ENCODE data around the gene CHN2. TPM values are rescaled to one million over a fixed set of nuclear protein-coding genes. Genes with fewer than 3 reads are reported as not detected.

CHN2 gene
- total RNA-seq, 2 experiments from 2014 or later = 1.7 to 1.8 TPM

DNA sequence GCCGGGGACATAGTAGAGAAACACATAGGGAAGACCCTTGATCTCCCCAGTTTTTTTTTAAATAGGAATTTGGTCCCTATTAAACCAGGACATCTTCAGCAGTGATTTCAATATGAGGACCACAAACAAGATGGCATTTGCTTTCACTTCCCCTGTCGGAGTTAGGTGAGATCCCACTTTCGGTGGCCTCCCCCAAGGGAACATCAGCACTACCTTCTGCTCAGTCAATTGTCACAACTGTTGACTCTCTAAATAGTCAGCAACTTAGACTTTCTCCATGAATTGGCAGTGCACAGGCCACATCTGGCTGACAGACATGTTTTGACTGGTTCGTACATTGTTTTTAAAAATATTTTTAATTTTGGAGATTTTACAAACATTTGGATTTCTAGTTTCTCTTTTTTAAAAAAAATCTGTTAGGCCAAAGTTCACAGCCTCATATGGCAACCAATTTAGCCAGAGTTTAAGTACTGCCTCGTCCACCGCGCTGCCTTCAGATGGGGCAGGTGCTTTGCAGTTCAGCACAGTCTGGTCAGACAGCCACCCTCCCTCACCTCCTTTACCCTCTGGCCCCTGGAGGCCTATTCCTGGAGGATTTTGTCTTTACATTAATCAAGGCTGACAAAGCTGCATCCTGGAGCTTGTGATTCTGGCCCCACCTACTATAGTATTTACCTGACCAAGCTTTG, 229.9 kb downstream of the CHN2 start:
- ChIA-PET CTCF (interaction anchor here (1.2 kb wide), 1 partner anchor 502 kb away, joined by 3 read pairs; no protein-coding TSS in a partner anchor), POLR2A (no interaction called here)
- no peak overlapping the region for H3K27ac Mint-ChIP-seq
- no peaks in the 10 kb centered on the region for H3K9me3 Mint-ChIP-seq
- DNase-seq (no peak), ATAC-seq (no peak)
- no peaks in the 10 kb centered on the region for H3K36me3 Mint-ChIP-seq (ENCODE audit: low read depth)
- H3K4me3 Mint-ChIP-seq = no peak overlapping the region
- intact Hi-C loops (cut with micrococcal nuclease) = no loop called here
- H3K4me1 Mint-ChIP-seq (ENCODE audit: low read depth) = no peaks in the 10 kb centered on the region
- TF ChIP-seq, protein P1, sequence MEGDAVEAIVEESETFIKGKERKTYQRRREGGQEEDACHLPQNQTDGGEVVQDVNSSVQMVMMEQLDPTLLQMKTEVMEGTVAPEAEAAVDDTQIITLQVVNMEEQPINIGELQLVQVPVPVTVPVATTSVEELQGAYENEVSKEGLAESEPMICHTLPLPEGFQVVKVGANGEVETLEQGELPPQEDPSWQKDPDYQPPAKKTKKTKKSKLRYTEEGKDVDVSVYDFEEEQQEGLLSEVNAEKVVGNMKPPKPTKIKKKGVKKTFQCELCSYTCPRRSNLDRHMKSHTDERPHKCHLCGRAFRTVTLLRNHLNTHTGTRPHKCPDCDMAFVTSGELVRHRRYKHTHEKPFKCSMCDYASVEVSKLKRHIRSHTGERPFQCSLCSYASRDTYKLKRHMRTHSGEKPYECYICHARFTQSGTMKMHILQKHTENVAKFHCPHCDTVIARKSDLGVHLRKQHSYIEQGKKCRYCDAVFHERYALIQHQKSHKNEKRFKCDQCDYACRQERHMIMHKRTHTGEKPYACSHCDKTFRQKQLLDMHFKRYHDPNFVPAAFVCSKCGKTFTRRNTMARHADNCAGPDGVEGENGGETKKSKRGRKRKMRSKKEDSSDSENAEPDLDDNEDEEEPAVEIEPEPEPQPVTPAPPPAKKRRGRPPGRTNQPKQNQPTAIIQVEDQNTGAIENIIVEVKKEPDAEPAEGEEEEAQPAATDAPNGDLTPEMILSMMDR (IDR thresholded peaks at IDR 0.05) = no peak
- no peaks in the 10 kb centered on the region for H3K27me3 Mint-ChIP-seq

DNA sequence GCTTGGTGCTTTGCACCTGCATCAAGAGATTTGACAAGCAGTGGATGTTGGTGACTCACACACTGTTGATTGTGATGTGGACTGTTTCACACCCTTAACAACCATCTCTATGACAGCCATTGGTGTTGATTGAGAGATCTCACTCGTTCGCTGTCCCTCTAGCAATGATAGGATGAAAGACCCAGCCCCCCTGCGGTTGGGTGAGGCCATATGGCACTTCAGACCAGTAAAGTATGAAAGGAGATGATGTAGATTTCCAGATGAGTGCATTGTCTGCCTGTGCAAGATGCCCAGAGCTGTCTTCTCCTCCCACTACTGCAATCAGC, 230.4 kb downstream of the CHN2 start:
- ATAC-seq (no peak), DNase-seq (no peak)
- H3K36me3 Mint-ChIP-seq (ENCODE audit: low read depth) = no peaks in the 10 kb centered on the region
- TF ChIP-seq, protein P1 (IDR thresholded peaks at IDR 0.05) = no peak
- H3K4me1 Mint-ChIP-seq (ENCODE audit: low read depth) = no peaks in the 10 kb centered on the region
- no peak overlapping the region for H3K27ac Mint-ChIP-seq
- ChIA-PET POLR2A (no interaction called here), CTCF (no interaction called here)
- intact Hi-C loops (cut with micrococcal nuclease) = no loop called here
- no peaks in the 10 kb centered on the region for H3K27me3 Mint-ChIP-seq
- H3K4me3 Mint-ChIP-seq = no peak overlapping the region
- H3K9me3 Mint-ChIP-seq = no peaks in the 10 kb centered on the region

DNA sequence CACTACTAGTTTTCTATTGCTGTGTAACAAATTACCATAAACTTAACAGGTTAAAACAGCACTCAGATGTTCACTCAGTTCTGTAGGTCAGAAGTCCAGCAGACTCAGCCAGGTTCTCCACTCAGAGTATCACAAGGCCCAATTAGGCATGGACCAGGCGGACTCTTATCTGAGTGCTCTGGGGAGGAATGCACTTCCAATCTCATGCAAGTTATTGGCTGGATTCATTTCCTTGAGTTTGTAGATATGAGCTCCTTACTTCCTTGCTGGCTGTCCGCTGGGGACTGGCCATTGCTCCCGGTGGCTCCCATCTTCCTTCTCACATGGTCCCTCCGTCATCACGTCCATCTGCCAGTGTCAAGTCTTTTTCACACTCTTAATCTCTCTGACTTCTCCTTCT, 232.0 kb downstream of the CHN2 start:
- Mint-ChIP-seq H3K4me1 (ENCODE audit: low read depth) (no peaks in the 10 kb centered on the region), H3K4me3 (no peak overlapping the region), H3K36me3 (ENCODE audit: low read depth) (no peaks in the 10 kb centered on the region), H3K27me3 (no peaks in the 10 kb centered on the region), H3K27ac (no peak overlapping the region), H3K9me3 (no peaks in the 10 kb centered on the region)
- POLR2A ChIA-PET = no interaction called here
- TF ChIP-seq, protein P1 (IDR thresholded peaks at IDR 0.05) = no peak
- ATAC-seq (no peak), DNase-seq (no peak)
- CTCF ChIA-PET = no interaction called here
- intact Hi-C loops (cut with micrococcal nuclease) = no loop called here

DNA sequence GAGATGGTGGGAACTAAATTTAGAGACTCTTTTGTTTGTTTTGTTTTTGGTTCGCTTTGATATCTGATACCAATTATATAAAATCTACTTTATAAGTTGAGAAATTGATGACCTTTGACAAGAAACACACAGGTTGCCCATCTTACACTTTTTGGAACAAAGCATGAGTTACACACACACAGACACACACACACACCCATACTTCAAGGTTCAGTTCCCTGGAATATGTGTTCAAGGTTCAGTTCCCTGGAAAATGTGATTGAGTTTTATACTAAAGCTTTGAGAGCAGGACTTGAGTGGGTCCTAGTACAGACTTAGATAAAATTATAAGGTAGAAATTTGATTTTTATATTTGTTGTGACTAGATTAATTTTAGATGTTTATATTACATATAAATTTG, 234.8 kb downstream of the CHN2 start:
- TF ChIP-seq, protein P1 (IDR thresholded peaks at IDR 0.05) = no peak
- no peak overlapping the region for H3K27ac Mint-ChIP-seq
- CTCF ChIA-PET = interaction anchor here (0.8 kb wide), 1 partner anchor 59 kb away, joined by 3 read pairs; no protein-coding TSS in a partner anchor

DNA sequence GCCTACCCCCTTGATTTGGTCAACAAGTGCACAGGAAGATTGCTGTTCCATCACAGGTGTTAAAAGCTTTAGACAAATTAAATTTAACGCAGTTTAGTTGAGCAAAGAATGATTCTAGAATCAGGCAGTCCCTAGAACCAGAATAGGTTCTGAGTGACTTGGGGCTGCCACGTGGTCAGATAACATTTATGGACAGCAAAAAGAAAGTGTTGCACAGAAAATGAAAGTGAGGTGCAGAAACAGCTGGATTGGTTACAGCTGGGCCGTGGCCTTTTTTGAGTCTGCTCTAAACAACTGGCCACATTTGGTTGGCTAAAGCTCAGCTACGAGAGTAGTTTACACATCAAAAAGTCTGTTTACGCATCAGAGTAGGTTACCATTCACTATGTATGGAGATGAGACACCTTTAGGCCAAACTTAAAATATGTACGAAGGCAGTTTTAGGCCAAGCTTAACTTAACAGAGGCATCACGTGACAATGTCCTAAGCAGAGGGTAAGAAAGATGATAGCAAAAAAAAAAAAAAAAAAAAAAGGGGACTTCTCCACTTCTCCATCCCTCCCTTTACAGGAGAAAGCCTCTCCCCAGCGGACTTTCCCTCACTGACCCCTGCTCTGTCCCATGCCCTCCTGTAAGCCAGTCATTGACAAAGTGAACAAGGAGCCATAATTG, 235.8 kb downstream of the CHN2 start:
- Mint-ChIP-seq H3K27ac (no peak overlapping the region), H3K4me1 (ENCODE audit: low read depth) (peaks cover 4% of the 10 kb centered on the region), H3K9me3 (no peaks in the 10 kb centered on the region), H3K27me3 (no peaks in the 10 kb centered on the region), H3K36me3 (ENCODE audit: low read depth) (no peaks in the 10 kb centered on the region), H3K4me3 (no peak overlapping the region)
- ChIA-PET CTCF (interaction anchor here (0.8 to 1.0 kb wide), 2 partner anchors 21 to 58 kb away, joined by 3 read pairs; no protein-coding TSS in a partner anchor), POLR2A (no interaction called here)
- no peak for DNase-seq
- TF ChIP-seq, protein P1 (IDR thresholded peaks at IDR 0.05) = no peak
- intact Hi-C loops (cut with micrococcal nuclease) = no loop called here
- ATAC-seq = no peak

More for the DNA sequence above, 234.8 kb downstream of the CHN2 start:
- Mint-ChIP-seq H3K9me3 (no peaks in the 10 kb centered on the region), H3K27me3 (no peaks in the 10 kb centered on the region), H3K4me1 (ENCODE audit: low read depth) (peaks cover 4% of the 10 kb centered on the region), H3K4me3 (no peak overlapping the region), H3K36me3 (ENCODE audit: low read depth) (no peaks in the 10 kb centered on the region)
- POLR2A ChIA-PET = no interaction called here
- ATAC-seq (no peak), DNase-seq (no peak)
- intact Hi-C loops (cut with micrococcal nuclease) = no loop called here

Measured in activated CD8-positive, alpha-beta T cell treated with anti-CD3 and anti-CD28 coated beads for 36 hours (primary cell).